Keratinocyte (primary cell): ENCODE results near the gene ERC1. TPM values are rescaled to one million over a fixed set of nuclear protein-coding genes. Genes with fewer than 3 reads are reported as not detected.

Experiments
- DNase-seq: peaks from one replicate; pipeline ENCODE4 v3.0.0-alpha.2; 2011; ENCODE audit warnings: low read depth, missing footprints, low spot score
- FAIRE-seq: peaks from 2 replicates; lab custom pipeline; 2011; peaks lifted over from hg19 to GRCh38; lab: Jason Lieb, UNC
- H2AFZ ChIP-seq: 2 replicates; pipeline ENCODE4 v1.6.0; 2012; ENCODE audit warnings: low read length, control low read depth, inconsistent platforms; ENCODE audit not compliant: control insufficient read depth
- H3K27ac ChIP-seq: 2 replicates; pipeline ENCODE4 v1.5.1; 2011; ENCODE audit warnings: low read length; ENCODE audit not compliant: control insufficient read depth, insufficient read depth
- H3K27me3 ChIP-seq: 3 replicates; pipeline ENCODE4 v1.6.0; 2011; ENCODE audit warnings: low read length; ENCODE audit not compliant: control insufficient read depth, insufficient read depth; ENCODE audit errors: extremely low read depth
- H3K36me3 ChIP-seq, 2 experiments: 2 replicates in 1 of 2; 3 replicates in 1 of 2; pipeline ENCODE4 v1.5.1; 2011; ENCODE audit warnings: low read length in 2 of 2, mild to moderate bottlenecking in 1 of 2; ENCODE audit not compliant: control insufficient read depth in 2 of 2, insufficient read depth in 2 of 2; ENCODE audit errors: extremely low read depth in 1 of 2
- H3K4me1 ChIP-seq: 3 replicates; pipeline ENCODE4 v1.5.1; 2011; ENCODE audit warnings: low read length; ENCODE audit not compliant: control insufficient read depth, insufficient read depth; ENCODE audit errors: extremely low read depth
- H3K4me2 ChIP-seq: 3 replicates; pipeline ENCODE4 v1.6.0; 2011; ENCODE audit warnings: low read depth, low read length; ENCODE audit not compliant: control insufficient read depth, insufficient read depth; ENCODE audit errors: extremely low read depth
- H3K4me3 ChIP-seq, 3 experiments: fragments of 200-600 bp in 1 of 3; sonication (generic) in 1 of 3; 2 replicates in 2 of 3; 3 replicates in 1 of 3; pipeline ENCODE4 v1.5.1; 2011 to 2016; ENCODE audit warnings: low read length in 3 of 3, mild to moderate bottlenecking in 3 of 3, control low read depth in 2 of 3, inconsistent platforms in 1 of 3, low read depth in 1 of 3, mixed read lengths in 1 of 3, mixed run types in 1 of 3, moderate library complexity in 1 of 3; ENCODE audit not compliant: control insufficient read depth in 2 of 3, insufficient read depth in 2 of 3; ENCODE audit errors: extremely low read depth in 1 of 3
- H3K79me2 ChIP-seq: 2 replicates; pipeline ENCODE4 v1.6.0; 2012; ENCODE audit warnings: low read length; ENCODE audit not compliant: control insufficient read depth, insufficient read depth
- H3K9ac ChIP-seq: 3 replicates; pipeline ENCODE4 v1.6.0; 2011; ENCODE audit warnings: low read length; ENCODE audit not compliant: control insufficient read depth, insufficient read depth; ENCODE audit errors: extremely low read depth
- H3K9me1 ChIP-seq: 3 replicates; pipeline ENCODE4 v1.6.0; 2011; ENCODE audit warnings: low read length; ENCODE audit not compliant: control insufficient read depth, insufficient read depth; ENCODE audit errors: extremely low read depth
- H3K9me3 ChIP-seq: 2 replicates; pipeline ENCODE4 v1.5.1; 2012; ENCODE audit warnings: low read depth, low read length; ENCODE audit not compliant: control insufficient read depth
- H4K20me1 ChIP-seq: 3 replicates; pipeline ENCODE4 v1.6.0; 2011; ENCODE audit warnings: low read length; ENCODE audit not compliant: control insufficient read depth, insufficient read depth; ENCODE audit errors: extremely low read depth
- EZH2 ChIP-seq: IDR thresholded peaks from one replicate; pipeline ENCODE4 v1.6.1; 2012; ENCODE audit warnings: inconsistent platforms, mild to moderate bottlenecking, low read length, moderate library complexity
- dilution Hi-C: fragments of 300-500 bp; cut with MboI; formaldehyde crosslinking; loops from one replicate; pipeline ENCODE4 v1.7.0; 2020; ENCODE audit warnings: low sequenced_read_pairs; ENCODE audit not compliant: extremely low pct_ligation_motif_present
- polyA plus RNA-seq, 5 experiments: library from polyadenylated mRNA; depleted of rRNA in 3 of 5; stranded (reverse) in 3 of 5; stranded (forward) in 1 of 5; unstranded in 1 of 5; fragments of >200 nt; gene quantifications; 1 replicate in 1 of 5; 2 replicates in 3 of 5; 3 replicates in 1 of 5; pipeline versions ENCODE4 v1.2.1 to v1.2.3, GENCODE V29; 2011 to 2012; ENCODE audit warnings: missing spikeins in 2 of 5, low read depth in 1 of 5, low replicate concordance in 1 of 5
- TF ChIP-seq, protein P1 (sequence below), 3 experiments: IDR thresholded peaks in 1 of 3; conservative IDR thresholded peaks in 1 of 3; optimal IDR thresholded peaks in 1 of 3; 2 replicates in 2 of 3; 3 replicates in 1 of 3; pipeline versions ENCODE3 to v1.5.1; 2011; ENCODE audit warnings: low read length in 3 of 3, mild to moderate bottlenecking in 3 of 3, moderate library complexity in 2 of 3, control low read depth in 1 of 3, inconsistent platforms in 1 of 3; ENCODE audit not compliant: insufficient read depth in 2 of 3; ENCODE audit errors: extremely low read depth in 1 of 3

ERC1 gene
- polyA plus RNA-seq, 1 donor (not counting 4 experiments of a cell fraction or from before 2014, with no cell fraction given) = 16.1 TPM

DNA sequence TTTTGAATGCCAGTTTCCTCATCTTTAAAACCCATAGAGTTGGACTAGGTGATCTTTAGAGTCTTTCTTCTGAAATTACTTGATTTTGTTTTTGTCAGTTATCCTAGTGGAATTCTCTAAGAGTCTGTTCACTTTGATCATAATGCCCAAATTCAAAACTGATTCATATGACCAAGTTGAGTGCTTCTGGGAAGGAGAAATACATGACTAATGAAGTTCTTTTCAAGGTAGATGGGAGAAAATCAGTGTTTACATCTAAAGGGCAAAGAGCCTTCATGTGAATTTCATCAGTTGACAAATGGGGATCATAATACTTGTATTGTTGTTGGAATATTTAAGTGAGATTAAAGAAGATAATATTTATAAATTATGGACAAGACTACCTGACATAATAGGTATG is 53.2 kb downstream of the ERC1 start:
- peak; percentile 48 for FAIRE-seq
- H3K4me1 ChIP-seq = peaks cover 22% of the 10 kb centered on the region

DNA sequence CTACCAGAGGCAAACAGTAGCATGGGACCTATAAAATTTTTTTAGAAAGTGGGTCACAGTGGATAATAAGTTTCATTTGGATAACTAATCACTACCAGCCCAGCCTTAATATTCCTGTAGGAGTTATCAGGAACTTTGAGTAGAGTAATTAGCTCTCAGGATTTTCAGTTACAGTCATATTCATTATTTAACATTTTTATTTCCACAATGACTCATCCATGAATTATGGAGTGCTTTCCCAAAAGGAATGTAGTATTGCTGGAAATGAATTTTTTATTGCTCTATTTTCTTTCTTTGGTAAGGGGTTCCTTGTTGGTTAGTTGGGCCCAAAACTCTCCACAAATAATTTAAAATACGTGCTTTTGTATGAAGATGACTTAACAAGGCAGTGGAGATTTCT is 53.7 kb downstream of the ERC1 start:
- H3K79me2 ChIP-seq = peaks cover 63% of the 10 kb centered on the region
- DNase-seq = no peak
- FAIRE-seq = no peak

More for the DNA sequence above, 53.2 kb downstream of the ERC1 start:
- no peaks in the 10 kb centered on the region for H3K9me3 ChIP-seq
- H3K27ac ChIP-seq = peak overlapping the region; percentile 54
- no peaks in the 10 kb centered on the region for H4K20me1 ChIP-seq
- no peaks in the 10 kb centered on the region for H3K36me3 ChIP-seq
- no peak overlapping the region for H3K9ac ChIP-seq
- dilution Hi-C loops = no loop called here
- peak overlapping the region; percentile 57 for H3K4me2 ChIP-seq
- H3K27me3 ChIP-seq = no peaks in the 10 kb centered on the region
- H3K9me1 ChIP-seq = no peaks in the 10 kb centered on the region
- H3K79me2 ChIP-seq = peaks cover 64% of the 10 kb centered on the region
- no peak overlapping the region for H2AFZ ChIP-seq
- peak overlapping the region in 1 of 3 experiments; percentile 36 for H3K4me3 ChIP-seq
- no peak for DNase-seq
- TF ChIP-seq, protein P1, sequence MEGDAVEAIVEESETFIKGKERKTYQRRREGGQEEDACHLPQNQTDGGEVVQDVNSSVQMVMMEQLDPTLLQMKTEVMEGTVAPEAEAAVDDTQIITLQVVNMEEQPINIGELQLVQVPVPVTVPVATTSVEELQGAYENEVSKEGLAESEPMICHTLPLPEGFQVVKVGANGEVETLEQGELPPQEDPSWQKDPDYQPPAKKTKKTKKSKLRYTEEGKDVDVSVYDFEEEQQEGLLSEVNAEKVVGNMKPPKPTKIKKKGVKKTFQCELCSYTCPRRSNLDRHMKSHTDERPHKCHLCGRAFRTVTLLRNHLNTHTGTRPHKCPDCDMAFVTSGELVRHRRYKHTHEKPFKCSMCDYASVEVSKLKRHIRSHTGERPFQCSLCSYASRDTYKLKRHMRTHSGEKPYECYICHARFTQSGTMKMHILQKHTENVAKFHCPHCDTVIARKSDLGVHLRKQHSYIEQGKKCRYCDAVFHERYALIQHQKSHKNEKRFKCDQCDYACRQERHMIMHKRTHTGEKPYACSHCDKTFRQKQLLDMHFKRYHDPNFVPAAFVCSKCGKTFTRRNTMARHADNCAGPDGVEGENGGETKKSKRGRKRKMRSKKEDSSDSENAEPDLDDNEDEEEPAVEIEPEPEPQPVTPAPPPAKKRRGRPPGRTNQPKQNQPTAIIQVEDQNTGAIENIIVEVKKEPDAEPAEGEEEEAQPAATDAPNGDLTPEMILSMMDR (optimal IDR thresholded peaks at IDR 0.05 in 1 of 3, IDR thresholded peaks at IDR 0.05 in 1 of 3, conservative IDR thresholded peaks at IDR 0.05 in 1 of 3; ENCODE audit: extremely low read depth in 1 of 3, insufficient read depth in 2 of 3, low read length in 3 of 3) = no peak
- TF ChIP-seq EZH2 = no peak

More for the DNA sequence above, 53.7 kb downstream of the ERC1 start:
- Histone ChIP-seq H3K27me3 (no peaks in the 10 kb centered on the region), H3K9me1 (no peaks in the 10 kb centered on the region), H3K9ac (no peak overlapping the region), H3K36me3 (no peaks in the 10 kb centered on the region), H4K20me1 (no peaks in the 10 kb centered on the region), H3K4me2 (peak overlapping the region; percentile 57), H3K4me1 (peaks cover 22% of the 10 kb centered on the region), H3K9me3 (no peaks in the 10 kb centered on the region), H3K4me3 (peak overlapping the region in 1 of 3 experiments; percentile 36), H3K27ac (peak overlapping the region; percentile 54), H2AFZ (no peak overlapping the region)
- dilution Hi-C loops = no loop called here
- no peak for TF ChIP-seq EZH2
- TF ChIP-seq, protein P1 (optimal IDR thresholded peaks at IDR 0.05 in 1 of 3, IDR thresholded peaks at IDR 0.05 in 1 of 3, conservative IDR thresholded peaks at IDR 0.05 in 1 of 3; ENCODE audit: extremely low read depth in 1 of 3, insufficient read depth in 2 of 3, low read length in 3 of 3) = no peak
